GM19035 (cell line): Measurements from ENCODE around the gene ZNF200.
"Not testable (repeated sequence)": the region's sequence is repeated elsewhere in the genome, so short reads cannot be mapped to it uniquely, and the experiment has no call there.

Source experiments
- ATAC-seq: cut with Tn5 transposase; IDR thresholded peaks from one replicate; pipeline ENCODE4 v1.9.1; 2021; ENCODE audit not compliant: unreplicated experiment

ZNF200 gene, protein sequence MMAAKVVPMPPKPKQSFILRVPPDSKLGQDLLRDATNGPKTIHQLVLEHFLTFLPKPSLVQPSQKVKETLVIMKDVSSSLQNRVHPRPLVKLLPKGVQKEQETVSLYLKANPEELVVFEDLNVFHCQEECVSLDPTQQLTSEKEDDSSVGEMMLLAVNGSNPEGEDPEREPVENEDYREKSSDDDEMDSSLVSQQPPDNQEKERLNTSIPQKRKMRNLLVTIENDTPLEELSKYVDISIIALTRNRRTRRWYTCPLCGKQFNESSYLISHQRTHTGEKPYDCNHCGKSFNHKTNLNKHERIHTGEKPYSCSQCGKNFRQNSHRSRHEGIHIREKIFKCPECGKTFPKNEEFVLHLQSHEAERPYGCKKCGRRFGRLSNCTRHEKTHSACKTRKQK

DNA sequence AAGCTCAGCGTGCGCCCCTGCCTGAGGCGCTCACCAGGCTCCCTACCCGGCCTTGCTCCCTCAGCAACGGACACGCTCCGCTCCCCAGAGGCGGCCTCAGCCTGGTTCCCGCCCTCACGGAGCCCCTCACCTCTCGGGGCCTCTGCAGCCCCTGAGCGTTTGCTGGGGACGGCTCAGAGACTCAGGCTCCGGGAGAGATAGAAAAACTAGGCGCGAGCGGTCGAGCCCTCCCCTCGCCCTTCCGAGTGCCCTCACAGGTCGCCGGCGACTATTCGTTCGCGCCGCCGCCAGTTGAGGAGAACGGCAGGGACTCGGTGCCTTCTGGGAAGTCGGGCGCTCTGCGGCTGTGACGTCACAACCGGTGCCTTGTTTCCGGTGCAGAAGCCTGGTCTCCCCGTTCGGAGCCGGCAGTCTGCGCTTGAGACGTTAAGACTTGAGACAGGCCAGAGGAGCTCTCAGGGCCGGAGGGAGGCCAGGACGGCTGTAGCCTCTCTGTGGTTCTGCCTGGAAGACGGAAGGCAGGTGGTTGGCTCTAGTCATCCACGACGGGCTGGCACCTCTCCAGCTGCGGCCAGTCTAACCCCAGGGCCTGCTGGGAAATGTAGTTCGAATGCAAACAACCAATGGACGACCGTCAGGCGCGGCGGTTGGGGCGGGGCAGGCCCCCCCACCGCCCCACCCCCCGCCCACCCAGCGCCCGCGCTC lies at the start of gene ZNF200:
Gene ZNF200 (minus strand): TSS at position 302 of the 705 bp plus-strand sequence. CDS start 1,403 bp downstream, outside the sequence.
- ATAC-seq = peak; percentile 96

DNA sequence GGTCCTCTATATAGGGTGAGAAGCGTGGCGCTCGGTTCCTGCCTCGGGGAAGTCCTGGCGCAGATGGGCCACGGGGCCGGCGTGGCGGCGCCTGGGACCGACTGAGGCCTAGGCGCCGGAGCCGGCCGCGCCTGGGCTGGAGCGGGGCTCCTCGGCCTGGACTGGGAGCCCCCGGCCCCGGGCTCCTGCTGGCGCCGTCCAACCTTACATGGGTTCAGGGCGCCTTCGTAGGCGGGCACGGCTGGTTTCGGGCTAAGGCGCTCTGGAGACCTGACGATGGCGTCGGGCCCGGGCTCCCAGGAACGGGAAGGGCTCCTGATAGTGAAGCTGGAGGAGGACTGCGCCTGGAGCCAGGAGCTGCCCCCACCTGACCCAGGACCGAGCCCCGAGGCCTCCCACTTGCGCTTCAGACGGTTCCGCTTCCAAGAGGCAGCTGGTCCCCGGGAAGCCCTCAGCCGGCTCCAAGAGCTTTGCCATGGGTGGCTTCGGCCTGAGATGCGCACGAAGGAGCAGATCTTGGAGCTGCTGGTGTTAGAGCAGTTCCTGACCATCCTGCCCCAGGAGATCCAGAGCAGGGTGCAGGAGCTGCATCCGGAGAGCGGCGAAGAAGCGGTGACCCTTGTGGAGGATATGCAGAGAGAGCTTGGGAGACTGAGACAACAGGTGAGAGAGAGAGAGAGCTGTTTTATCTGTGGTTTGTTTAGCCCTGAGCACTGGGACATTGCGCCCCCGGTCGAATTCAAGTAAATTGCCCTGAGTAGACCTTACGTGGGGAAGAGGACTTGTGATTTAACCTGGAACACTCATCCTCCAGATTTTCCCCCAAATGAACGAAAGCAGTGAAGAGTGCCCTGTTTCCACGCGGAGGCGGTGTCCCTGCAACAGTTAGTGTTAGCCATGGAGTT lies 48.8 kb upstream of the ZNF200 start:
- ATAC-seq = peak; percentile 5

DNA sequence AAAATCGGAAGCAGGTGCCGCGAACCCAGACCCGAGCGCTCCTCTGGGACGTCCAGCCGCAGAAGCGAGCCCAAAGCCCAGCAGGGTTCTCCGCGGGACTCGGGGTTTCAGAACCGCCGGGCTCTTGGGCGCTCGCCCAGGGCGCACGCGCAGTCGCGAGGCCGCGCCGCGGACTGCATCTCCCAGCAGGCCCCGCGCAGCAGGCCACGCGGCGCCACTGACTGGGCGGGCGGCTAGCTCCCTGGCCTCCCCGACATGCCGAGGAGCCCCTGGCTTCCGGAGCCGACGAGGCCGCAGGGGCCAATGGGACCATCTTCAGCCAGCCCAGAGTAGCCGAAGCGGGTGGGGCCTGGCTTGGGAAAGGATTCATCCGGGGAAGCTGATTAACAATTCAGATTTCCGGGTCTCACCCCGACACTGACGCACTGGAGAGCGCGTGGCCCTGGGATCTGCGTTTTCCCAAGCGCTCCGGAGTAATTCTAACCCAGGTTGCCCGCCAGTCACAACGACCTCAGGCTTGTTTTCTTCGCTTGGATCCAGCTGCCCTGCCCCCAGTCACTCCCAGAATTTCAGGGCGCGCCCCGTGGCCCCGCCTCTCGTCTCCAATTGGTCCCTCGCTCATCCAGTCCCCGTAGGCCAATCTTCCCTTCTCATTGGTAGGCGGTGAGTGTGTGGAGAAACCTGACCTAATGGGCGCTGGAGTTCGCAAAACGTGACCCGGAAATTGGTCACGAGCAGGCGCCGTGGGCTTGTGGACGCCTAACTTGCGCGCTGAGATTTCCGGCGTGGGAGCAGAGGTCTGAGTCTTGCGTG lies 48.0 kb upstream of the ZNF200 start, which contains the start of gene ZNF263:
Gene ZNF263 (plus strand): TSS at position 762 of the 813 bp plus-strand sequence. CDS start 328 bp downstream, outside the sequence.
- peak; percentile 85 for ATAC-seq

DNA sequence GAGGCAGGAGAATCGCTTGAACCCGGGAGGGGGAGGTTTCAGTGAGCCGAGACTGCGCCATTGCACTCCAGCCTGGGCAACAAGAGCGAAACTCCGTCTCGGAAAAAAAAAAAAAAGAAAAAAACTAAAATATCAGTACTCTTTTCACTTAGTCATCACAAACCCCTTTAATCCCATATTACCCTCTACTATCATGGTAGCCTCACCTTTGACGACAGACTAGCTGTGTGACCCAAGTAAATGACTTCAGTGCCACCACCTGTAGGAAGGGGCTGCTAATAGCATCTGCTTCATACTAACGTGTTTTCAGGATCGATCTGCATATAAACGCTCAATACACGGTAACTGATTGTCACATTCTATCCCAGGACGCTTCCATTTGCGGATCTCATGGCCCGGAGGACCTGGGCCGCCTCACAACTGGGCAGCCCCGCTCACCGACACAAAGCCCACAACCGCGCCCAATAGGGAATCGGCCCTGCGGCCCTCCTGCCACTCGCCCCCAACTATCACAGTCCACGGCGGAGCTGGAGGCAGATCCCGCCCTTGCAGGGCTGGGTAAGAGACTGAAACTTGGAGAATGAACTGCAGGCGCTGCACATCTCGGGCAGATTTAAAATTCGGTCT lies 47.3 kb upstream of the ZNF200 start:
- peak; percentile 14 for ATAC-seq

DNA sequence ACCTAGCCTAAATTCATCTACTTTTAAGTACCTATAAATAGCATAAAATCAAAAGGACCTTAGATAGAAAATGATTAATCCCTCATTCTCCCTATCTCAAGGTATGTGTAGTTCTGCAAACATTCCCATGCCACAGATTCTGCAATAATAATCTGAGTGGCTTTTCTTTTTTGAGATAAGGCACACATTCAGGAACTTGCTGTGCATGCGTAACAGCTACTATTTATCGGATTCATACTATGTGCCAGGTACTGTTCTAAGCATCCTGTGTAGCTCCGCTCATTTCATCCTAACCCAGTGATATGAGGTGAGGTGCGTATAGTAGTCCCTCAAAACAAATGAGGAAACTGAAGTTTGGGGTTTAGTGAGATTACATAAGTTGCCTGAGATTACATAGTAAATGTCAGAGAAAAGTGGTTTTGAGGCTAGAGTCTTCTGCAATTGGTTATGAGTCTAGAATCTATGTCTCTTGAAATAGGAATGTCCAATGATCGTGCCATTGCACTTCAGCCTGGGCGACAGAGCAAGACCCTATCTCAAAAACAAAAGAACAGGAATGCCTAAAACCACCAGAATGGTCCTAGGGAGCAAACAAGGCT lies 46.4 kb upstream of the ZNF200 start:
- no peak for ATAC-seq

DNA sequence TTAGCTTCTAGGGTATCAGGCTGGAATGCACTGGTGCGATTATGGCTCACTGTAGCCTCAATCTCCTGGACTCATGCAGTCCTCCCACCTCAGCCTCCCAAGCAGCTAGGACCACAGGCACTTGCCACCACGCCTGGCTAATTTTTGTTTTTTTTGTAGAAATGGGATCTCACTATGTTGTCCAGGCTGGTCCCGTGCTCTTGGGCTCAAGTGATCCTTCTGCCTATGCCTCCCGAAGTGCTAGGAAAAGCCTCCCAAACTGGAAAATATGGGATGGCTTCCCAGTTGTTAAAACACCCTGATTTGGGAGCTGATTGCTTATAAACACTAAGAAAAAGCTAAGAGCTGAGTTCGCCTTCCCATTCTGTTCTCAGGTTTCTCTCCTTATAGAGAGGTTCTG lies 41.7 kb upstream of the ZNF200 start:
- no peak for ATAC-seq

DNA sequence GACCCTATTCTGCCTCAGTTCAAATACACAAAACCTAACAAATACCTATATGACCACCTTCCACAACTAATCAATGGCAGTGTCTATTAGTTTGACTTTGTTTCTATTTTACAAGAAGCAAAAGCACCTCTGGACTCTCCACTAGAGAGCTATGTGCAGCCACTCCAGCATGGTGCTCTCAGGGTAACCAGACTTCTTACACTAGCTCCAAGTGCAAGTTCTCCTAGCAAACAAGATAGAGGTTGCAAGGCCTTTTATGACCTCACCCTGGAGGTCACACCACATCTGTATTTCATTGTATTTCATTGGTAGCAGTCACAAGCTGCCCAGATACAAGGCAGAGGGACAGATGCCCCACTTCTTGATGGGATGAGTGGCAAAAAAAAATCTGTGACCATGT lies 40.0 kb upstream of the ZNF200 start:
- ATAC-seq = no peak

DNA sequence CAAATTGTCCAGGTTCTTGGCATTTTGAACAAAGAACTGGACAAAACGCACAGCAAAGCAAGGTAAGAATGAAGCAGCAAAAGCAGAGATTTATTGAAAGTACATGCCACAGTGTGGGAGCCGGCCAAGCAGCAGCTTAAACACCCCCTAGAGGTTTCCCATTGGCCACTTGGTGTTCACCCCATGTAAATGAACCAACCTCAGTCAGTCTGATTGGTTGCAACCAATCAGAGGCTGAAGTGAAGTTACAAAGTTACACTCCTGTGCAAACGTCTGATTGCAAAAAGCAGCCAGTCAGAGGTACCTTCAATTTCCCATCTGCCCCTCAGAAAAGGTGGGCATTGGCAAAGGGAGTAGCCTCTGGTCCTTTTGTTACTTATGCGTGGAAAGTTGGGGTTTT lies 39.5 kb upstream of the ZNF200 start:
- ATAC-seq = no peak

DNA sequence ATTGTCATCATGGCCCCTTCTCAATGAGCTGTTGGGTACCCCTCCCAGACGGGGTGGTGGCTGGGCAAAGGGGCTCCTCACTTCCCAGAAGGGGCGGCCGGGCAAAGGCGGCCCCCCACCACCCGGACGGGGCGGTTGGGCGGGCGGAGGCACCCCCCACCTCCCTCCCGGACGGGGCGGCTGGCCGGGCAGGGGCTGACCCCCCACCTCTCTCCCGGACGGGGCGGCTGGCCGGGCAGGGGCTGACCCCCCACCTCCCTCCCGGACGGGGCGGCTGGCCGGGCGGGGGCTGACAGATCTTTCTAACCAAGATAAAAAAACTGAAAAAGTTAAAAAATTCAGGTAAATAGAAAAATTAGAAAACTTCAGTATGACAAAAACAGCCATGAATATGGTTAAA lies 36.3 kb upstream of the ZNF200 start:
- ATAC-seq = not testable (repeated sequence)

DNA sequence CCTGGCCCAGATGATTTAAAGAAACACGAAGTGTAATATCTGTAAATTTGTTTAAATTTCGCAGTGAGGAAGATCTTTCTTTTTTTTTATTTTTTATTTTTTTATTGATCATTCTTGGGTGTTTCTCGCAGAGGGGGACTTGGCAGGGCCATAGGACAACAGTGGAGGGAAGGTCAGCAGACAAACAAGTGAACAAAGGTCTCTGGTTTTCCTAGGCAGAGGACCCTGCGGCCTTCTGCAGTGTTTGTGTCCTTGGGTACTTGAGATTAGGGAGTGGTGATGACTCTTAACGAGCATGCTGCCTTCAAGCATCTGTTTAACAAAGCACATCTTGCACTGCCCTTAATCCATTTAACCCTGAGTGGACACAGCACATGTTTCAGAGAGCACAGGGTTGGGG lies 35.8 kb upstream of the ZNF200 start:
- not testable (repeated sequence) for ATAC-seq

DNA sequence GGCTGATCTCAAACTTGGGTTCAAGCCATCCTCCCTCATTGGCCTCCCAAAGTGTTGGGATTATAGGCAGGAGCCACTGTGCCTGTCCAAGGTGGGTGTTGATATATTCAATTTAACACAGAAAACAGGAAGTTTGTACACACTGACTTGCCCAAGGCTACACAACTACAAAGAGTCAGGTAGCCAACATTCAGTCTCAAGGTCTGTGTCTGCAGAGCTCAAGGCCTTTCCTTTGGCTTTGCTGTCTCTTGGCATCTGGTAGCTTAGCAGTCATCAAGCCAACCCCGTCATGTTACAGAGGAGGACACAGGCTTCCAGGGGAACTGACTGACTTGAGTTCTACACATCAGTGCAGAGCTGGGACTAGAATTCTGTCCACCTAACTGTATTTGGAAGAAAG lies 33.3 kb upstream of the ZNF200 start:
- ATAC-seq = no peak

DNA sequence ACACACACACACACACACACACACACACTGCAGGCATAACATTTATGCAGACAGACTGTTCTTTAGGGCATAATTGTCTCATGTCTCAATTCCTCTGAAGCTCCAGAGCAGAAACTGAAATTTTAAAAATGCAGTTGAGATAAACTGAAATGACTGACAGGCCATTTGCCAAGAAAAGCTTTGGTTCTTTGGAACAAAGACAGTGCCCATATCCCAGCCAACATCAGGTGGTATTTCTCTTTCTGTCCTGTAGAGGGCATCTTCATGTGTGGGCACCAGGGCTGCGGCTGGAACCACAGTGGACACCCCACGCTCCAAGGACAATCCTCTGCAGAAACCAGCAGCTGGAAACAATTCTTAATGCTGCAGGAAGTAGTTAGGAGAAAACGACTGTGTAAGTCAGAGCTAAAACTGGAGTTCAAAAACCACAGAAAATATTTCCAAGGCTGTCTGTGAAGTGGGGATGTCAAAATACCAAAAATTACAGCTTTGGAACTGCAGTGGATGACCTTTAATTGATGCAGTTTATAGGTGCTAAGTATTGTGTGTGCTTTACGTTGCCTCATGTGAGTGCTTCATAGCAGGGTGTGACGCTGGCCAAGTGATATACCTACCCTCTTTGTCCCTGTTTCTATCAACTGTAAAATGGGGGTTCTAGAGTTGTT lies 32.0 kb upstream of the ZNF200 start:
- no peak for ATAC-seq

DNA sequence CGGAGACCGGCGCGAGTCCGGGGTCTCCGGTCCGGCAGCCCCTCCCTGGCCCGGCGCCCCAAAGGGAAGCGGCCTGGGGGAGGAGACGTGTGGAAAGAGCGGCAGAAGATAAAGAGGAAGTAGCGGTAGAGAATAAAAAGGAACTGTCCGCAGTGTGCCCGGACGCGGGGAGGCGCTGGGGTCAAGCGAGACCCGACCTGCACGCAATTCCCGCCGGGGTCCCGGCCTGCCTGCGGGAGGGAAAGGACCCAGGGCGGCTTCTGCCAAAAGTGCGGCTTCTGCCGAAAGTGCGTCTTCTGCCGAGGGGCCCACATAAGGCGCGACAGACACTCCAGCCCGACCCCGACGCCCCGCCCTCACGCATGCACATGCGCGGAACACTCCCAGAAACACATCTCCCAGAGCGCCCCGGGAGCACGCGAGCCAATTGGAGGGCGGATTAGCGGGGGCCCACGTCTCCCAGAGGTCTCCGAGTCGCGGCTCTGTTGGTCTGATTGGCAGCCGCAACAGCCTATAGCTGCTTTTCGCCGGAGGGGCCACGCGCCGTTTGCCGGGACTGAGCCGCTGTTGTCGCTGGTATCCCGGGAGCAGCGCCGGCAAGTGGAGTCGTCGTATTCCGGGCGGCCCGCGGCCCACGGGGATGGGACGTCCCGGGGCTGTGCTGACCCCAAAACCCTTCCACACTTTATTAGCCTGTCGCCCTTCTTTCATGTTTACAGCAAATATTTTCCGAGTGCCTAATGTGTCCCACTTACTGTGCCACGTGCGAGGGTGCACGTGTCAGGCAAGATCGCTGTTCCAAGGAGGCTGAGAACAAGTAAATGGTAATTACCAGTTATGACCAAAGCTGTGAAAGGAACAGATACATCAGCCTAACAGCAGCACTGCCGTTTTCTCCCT lies 29.4 kb upstream of the ZNF200 start:
- ATAC-seq = peak; percentile 88

DNA sequence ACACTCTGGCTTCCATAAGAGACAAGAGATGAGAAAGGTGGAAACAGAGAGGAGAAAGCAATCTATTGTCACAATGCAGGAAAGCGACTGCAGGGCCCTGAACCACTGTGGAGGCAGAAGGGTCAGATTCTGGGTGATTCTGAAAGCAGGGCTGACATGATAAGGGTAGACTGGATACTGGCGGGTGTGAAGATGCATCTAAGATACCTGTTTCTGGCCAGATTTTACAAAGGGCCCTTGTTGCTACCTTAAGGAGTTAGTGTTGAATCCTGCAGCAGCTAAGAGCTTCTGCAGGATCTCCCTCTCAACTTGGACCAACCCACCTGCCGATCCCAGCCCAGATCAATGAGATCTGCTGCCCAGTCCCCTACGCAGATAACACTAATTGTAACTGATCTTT lies 27.6 kb upstream of the ZNF200 start:
- no peak for ATAC-seq

DNA sequence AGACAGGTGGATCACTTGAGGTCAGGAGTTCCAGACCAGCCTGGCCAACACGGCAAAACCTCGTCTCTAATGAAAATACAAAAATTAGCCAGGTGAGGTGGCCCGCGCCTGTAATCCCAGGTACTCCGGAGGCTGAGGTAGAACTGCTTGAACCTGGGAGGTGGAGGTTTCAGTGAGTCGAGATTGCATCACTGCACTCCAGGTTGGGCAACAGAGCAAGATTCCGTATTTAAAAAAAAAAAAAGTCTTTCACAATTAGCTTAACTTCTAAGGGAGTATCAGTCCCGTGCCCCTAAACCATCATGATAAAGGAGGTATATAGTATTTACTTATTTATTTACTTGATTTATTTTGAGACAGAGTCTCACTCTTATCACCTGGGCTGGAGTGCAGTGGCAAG lies 24.9 kb upstream of the ZNF200 start:
- no peak for ATAC-seq

DNA sequence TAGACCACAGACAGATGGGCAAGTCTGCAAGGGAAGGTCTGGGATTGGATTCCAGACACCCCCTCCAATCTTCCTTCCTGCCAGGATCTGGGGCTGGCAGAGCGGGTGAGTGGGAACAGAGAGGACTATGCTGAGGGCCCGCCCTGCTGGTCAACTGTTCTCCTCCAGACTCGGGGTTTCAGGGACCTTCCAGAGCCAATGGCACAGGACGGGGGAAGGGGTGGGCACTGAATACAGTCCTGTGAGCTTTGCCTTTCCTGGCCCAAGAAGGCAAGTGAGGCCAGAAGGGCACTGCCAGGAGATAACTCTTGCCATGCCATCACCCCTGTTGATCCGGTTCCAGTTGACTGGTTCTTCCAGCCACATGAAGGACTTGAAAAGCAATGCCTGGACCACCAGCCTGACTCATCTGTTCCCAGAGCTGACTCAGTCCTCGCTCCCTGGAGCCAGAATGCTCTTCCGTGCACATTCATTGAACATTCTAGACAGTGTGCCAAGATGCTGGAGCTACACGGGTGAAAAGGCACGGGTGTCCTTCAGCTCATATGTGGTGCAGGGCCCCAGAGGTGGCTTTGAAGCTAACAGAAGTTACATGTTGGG lies 22.0 kb upstream of the ZNF200 start:
- no peak for ATAC-seq

DNA sequence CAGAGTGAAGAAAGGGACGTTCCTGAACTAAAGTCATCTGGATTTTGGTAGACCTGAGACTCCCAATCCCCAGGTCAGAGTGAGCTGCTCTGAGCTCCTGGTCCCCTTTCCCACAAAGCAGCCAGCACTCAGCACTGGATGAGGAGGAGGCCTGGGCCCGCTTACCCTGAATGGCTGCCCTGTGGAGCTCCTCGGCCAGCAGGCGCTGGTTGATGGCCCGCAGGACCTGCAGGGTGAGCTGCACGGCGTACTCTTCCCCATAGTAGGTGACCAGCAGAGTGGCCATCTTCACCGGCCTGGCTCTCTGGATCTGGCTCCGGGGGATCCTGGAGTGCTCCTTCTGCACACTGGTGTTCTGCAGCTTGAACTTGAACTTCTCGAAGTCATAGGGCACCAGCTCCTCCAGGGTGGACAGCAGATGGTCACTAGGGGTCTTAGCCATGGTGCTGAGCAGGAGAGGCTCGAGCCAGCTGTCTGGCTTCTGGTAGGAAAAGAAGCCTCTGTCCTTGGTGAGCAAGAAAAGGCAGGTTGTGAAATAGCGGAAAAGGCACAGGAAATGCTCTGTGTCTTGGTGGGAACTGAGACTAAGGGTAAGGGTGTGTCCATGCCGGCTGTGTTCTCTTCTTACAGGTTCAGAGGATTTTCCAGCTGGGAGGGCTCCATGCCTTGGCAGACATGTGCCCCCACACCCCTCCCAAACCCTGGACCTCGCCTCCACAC lies 21.3 kb upstream of the ZNF200 start, which contains the start of gene MEFV:
Gene MEFV (minus strand): TSS at position 488 of the 720 bp plus-strand sequence. CDS start 46 bp downstream, at position 442.
- no peak for ATAC-seq
